Astrocyte (in vitro differentiated cells and primary cell): ENCODE results near the gene RHOT1.

Experiments used
- EZH2 ChIP-seq: IDR thresholded peaks from 2 replicates; pipeline ENCODE4 v1.6.1; 2012; ENCODE audit warnings: mild to moderate bottlenecking, low read length, inconsistent platforms; ENCODE audit not compliant: insufficient read depth
- TF ChIP-seq, protein P1 (sequence below): IDR thresholded peaks from 2 replicates; pipeline ENCODE4 v1.5.1; 2011; ENCODE audit warnings: low read depth, mild to moderate bottlenecking, inconsistent platforms, low read length, moderate library complexity; ENCODE audit not compliant: insufficient read depth

GRCh38 chr17:32120716-32121115 lies 21.6 kb upstream of the RHOT1 start:
- TF ChIP-seq, protein P1, sequence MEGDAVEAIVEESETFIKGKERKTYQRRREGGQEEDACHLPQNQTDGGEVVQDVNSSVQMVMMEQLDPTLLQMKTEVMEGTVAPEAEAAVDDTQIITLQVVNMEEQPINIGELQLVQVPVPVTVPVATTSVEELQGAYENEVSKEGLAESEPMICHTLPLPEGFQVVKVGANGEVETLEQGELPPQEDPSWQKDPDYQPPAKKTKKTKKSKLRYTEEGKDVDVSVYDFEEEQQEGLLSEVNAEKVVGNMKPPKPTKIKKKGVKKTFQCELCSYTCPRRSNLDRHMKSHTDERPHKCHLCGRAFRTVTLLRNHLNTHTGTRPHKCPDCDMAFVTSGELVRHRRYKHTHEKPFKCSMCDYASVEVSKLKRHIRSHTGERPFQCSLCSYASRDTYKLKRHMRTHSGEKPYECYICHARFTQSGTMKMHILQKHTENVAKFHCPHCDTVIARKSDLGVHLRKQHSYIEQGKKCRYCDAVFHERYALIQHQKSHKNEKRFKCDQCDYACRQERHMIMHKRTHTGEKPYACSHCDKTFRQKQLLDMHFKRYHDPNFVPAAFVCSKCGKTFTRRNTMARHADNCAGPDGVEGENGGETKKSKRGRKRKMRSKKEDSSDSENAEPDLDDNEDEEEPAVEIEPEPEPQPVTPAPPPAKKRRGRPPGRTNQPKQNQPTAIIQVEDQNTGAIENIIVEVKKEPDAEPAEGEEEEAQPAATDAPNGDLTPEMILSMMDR: no peak
- TF ChIP-seq EZH2: no peak
